PFSK-1 (cell line): ENCODE data around the gene GALNT4.

ENCODE experiments used
- FOXP2 ChIP-seq: optimal IDR thresholded peaks from 2 replicates; pipeline ENCODE3; 2011; ENCODE audit warnings: borderline replicate concordance, control low read depth, inconsistent platforms; ENCODE audit not compliant: insufficient read depth; ENCODE audit errors: extremely low read length, extremely low read depth
- POLR2AphosphoS5 ChIP-seq: IDR thresholded peaks from 2 replicates; pipeline ENCODE4 v1.6.1; 2012; ENCODE audit warnings: low read depth, mild to moderate bottlenecking, control low read depth, low read length, moderate library complexity
- TAF1 ChIP-seq: IDR thresholded peaks from 2 replicates; pipeline ENCODE4 v1.6.1; 2012; ENCODE audit warnings: low read length, control low read depth, borderline replicate concordance; ENCODE audit not compliant: insufficient read depth

DNA sequence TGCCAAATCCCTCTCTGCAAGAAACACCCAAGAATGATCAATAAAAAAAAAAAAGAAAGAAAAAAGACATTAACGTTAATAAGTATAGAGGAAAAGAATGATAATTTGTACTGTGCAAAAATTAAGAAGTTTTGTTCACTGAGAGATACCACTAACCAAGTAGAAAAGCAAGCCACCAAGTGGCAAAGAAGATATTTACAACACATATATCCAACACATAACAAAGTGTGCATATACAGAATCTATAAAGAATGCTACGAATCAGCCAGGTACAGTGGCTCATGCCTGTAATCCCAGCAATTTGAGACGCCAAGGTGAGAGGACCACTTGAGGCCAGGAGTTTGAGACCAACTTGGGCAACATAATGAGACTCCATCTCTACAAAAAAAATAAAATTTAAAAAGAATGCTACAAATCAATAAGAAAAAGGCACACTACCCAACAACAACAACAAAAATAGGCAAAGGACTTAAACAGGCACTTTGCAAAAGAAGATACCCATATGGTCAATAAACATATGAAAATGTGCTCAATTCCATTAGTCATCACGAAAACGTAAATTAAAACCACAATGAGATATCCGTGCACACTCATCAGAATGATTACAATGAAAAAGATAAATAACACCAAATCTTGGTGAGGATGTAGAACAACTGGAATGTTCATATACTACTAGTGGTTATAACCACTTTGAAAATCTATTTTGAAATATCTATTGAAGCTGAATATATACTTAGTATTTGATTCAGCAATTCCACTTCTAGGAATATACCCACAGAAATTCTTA lies 19.8 kb downstream of the GALNT4 start:
- TF ChIP-seq POLR2AphosphoS5 = no peak
- no peak for TF ChIP-seq TAF1
- no peak for TF ChIP-seq FOXP2
